PC-9 (cell line): ENCODE results near the gene VPS16. TPM values are rescaled to one million over a fixed set of nuclear protein-coding genes. Genes with fewer than 3 reads are reported as not detected.

Experiments used
- BruUV-seq: library from RNA; stranded (reverse); fragments of 400-500 nt; replicated peaks from 2 replicates; lab custom pipeline; 2021; lab: Mats Ljungman, UMichigan
- CTCF ChIA-PET: fragments of 300-600 bp; sonication (Branson Sonifier 250); formaldehyde crosslinking; loops from one replicate; lab custom pipeline; 2022; ENCODE audit warnings: antibody characterized with exemption; lab: Charles Lee
- POLR2A ChIA-PET: fragments of 300-600 bp; sonication (Branson Sonifier 250); formaldehyde crosslinking; loops from one replicate; lab custom pipeline; 2022; ENCODE audit warnings: antibody characterized with exemption; ENCODE audit not compliant: unreplicated experiment; lab: Charles Lee
- DNase-seq, 2 experiments: peaks; one replicate each; pipeline versions ENCODE4 v3.0.0 to v3.0.0-alpha.2; 2015 to 2022; ENCODE audit warnings: mixed read lengths in 1 of 2
- H2AFZ ChIP-seq: fragments of 200-600 bp; sonication (generic); 2 replicates; pipeline ENCODE4 v1.8.1; 2017; ENCODE audit warnings: antibody characterized with exemption
- H3F3A ChIP-seq: fragments of 200-600 bp; sonication (generic); 2 replicates; pipeline ENCODE4 v1.8.1; 2017; ENCODE audit warnings: antibody characterized with exemption, mild to moderate bottlenecking, low read depth; ENCODE audit not compliant: insufficient read depth
- H3K27ac ChIP-seq: fragments of 200-600 bp; sonication (generic); 2 replicates; pipeline ENCODE4 v1.6.1; 2016; ENCODE audit warnings: mixed run types
- H3K27me3 ChIP-seq: fragments of 200-600 bp; sonication (generic); 2 replicates; pipeline ENCODE4 v1.6.1; 2016; ENCODE audit warnings: low read depth, mixed run types; ENCODE audit not compliant: insufficient read depth
- H3K36me3 ChIP-seq: fragments of 200-600 bp; sonication (generic); 2 replicates; pipeline ENCODE4 v1.6.1; 2016; ENCODE audit warnings: low read depth, mixed run types
- H3K4me1 ChIP-seq: fragments of 200-600 bp; sonication (generic); replicated peaks from 2 replicates; pipeline ENCODE4 v1.6.1; 2016; ENCODE audit warnings: mixed run types; ENCODE audit not compliant: insufficient read depth
- H3K4me2 ChIP-seq: fragments of 200-600 bp; sonication (generic); 2 replicates; pipeline ENCODE4 v1.6.1; 2017; ENCODE audit warnings: mixed run types
- H3K4me3 ChIP-seq: fragments of 200-600 bp; sonication (generic); 2 replicates; pipeline ENCODE4 v1.6.1; 2016; ENCODE audit warnings: mixed run types
- H3K79me2 ChIP-seq: fragments of 200-600 bp; sonication (generic); 2 replicates; pipeline ENCODE4 v1.6.1; 2017; ENCODE audit warnings: low read depth, mixed run types
- H3K9me2 ChIP-seq: fragments of 200-600 bp; sonication (generic); 2 replicates; pipeline ENCODE4 v1.8.1; 2017; ENCODE audit warnings: mild to moderate bottlenecking; ENCODE audit not compliant: insufficient read depth
- H3K9me3 ChIP-seq: fragments of 200-600 bp; sonication (generic); 2 replicates; pipeline ENCODE4 v1.8.1; 2016; ENCODE audit warnings: low read depth; ENCODE audit not compliant: insufficient read depth
- H4K20me1 ChIP-seq: fragments of 200-600 bp; sonication (generic); 2 replicates; pipeline ENCODE4 v1.8.1; 2017; ENCODE audit not compliant: insufficient read depth
- CTCF ChIP-seq: fragments of 200-600 bp; sonication (generic); conservative IDR thresholded peaks from 2 replicates; pipeline ENCODE4 v1.6.1; 2017; ENCODE audit warnings: mixed run types, antibody characterized with exemption, mild to moderate bottlenecking, moderate library complexity
- EZH2 ChIP-seq: fragments of 200-600 bp; sonication (generic); IDR thresholded peaks from 2 replicates; pipeline ENCODE4 v1.8.0; 2017; ENCODE audit warnings: antibody characterized with exemption, low read depth
- intact Hi-C: fragments of 100-400 bp; cut with micrococcal nuclease; formaldehyde crosslinking; loops from one replicate; pipeline ENCODE4 v1.10.0; 2022; ENCODE audit not compliant: unreplicated experiment
- total RNA-seq: library from RNA; stranded (reverse); gene quantifications from 2 replicates; pipeline ENCODE4 v1.2.3, GENCODE V29; 2021

VPS16 gene
- total RNA-seq, 1 experiment from 2014 or later = 31.9 TPM

GRCh38 chr20:2867081-2867864 is 26.7 kb downstream of the VPS16 start:
- H3F3A ChIP-seq = 0 out of 2 replicates have a peak, but pooled peaks cover 3% of the 10 kb centered on the region
- no peak overlapping the region for H3K4me2 ChIP-seq
- no peak overlapping the region for H2AFZ ChIP-seq
- no peaks in the 10 kb centered on the region for H3K27me3 ChIP-seq
- H3K36me3 ChIP-seq = no peaks in the 10 kb centered on the region
- no peaks in the 10 kb centered on the region for H3K9me3 ChIP-seq
- H3K4me1 ChIP-seq = peaks cover 8% of the 10 kb centered on the region; the same call in 1 of the 2 replicates
- H3K27ac ChIP-seq = no peak overlapping the region
- ChIA-PET CTCF (no interaction called here), POLR2A (no interaction called here)
- TF ChIP-seq EZH2 (no peak), CTCF (no peak)
- no peaks in the 10 kb centered on the region for H3K9me2 ChIP-seq
- H3K79me2 ChIP-seq = no peaks in the 10 kb centered on the region
- no peaks in the 10 kb centered on the region for H4K20me1 ChIP-seq
- no TSS peak for BruUV-seq
- H3K4me3 ChIP-seq = no peak overlapping the region
- intact Hi-C loops = no loop called here
- no peak for DNase-seq

- TF ChIP-seq EZH2 = no peak
- Histone ChIP-seq H4K20me1 (no peaks in the 10 kb centered on the region), H3K27ac (no peak overlapping the region), H3K9me3 (no peaks in the 10 kb centered on the region), H2AFZ (no peak overlapping the region), H3K4me3 (no peak overlapping the region), H3K36me3 (no peaks in the 10 kb centered on the region), H3K4me1 (peaks cover 10% of the 10 kb centered on the region), H3K79me2 (peaks cover 7% of the 10 kb centered on the region), H3K4me2 (no peak overlapping the region), H3K27me3 (no peaks in the 10 kb centered on the region), H3K9me2 (no peaks in the 10 kb centered on the region), H3F3A (0 out of 2 replicates have a peak, but pooled peaks cover 3% of the 10 kb centered on the region)
- BruUV-seq = no TSS peak
- ChIA-PET POLR2A (no interaction called here), CTCF (no interaction called here)
- intact Hi-C loops = no loop called here
- DNase-seq = no peak
These were observed 28.8 kb downstream of the VPS16 start for GRCh38 chr20:2869381-2869780.

- no peak for DNase-seq
- H3K4me1 ChIP-seq = peaks cover 15% of the 10 kb centered on the region
- BruUV-seq = no TSS peak
- H4K20me1 ChIP-seq = no peaks in the 10 kb centered on the region
- H3K4me3 ChIP-seq = no peak overlapping the region
- no peaks in the 10 kb centered on the region for H3K27me3 ChIP-seq
- 0 out of 2 replicates have a peak, but pooled peaks cover 3% of the 10 kb centered on the region for H3F3A ChIP-seq
- no peak for TF ChIP-seq EZH2
- H3K79me2 ChIP-seq = peaks cover 25% of the 10 kb centered on the region
- no peaks in the 10 kb centered on the region for H3K36me3 ChIP-seq
- no peaks in the 10 kb centered on the region for H3K9me3 ChIP-seq
- POLR2A ChIA-PET = interaction anchor here (0.7 kb wide), 1 partner anchor 389 kb away, joined by 4 read pairs; no protein-coding TSS in a partner anchor
- H3K4me2 ChIP-seq = no peak overlapping the region
- CTCF ChIA-PET = interaction anchor here (0.7 kb wide), 1 partner anchor 15 kb away, joined by 3 read pairs; no protein-coding TSS in a partner anchor
- no peak overlapping the region for H3K27ac ChIP-seq
- H2AFZ ChIP-seq = no peak overlapping the region
- intact Hi-C loops = no loop called here
- no peaks in the 10 kb centered on the region for H3K9me2 ChIP-seq
These were observed 30.5 kb downstream of the VPS16 start for GRCh38 chr20:2871111-2871465.
